DOHH2 (cell line): ENCODE measurements around the gene P4HA2.

Source experiments
- H3F3A ChIP-seq: fragments of 200-600 bp; sonication (generic), shearing (Covaris generic); 2 replicates; pipeline ENCODE4 v1.6.0; 2016; ENCODE audit warnings: antibody characterized with exemption, mild to moderate bottlenecking; ENCODE audit not compliant: control insufficient read depth, insufficient read depth
- H3K27ac ChIP-seq: fragments of 200-600 bp; sonication (generic); 2 replicates; pipeline ENCODE4 v1.5.1; 2014; ENCODE audit warnings: low read depth, mild to moderate bottlenecking, low read length, moderate library complexity
- H3K27me3 ChIP-seq: fragments of 200-600 bp; sonication (generic); 2 replicates; pipeline ENCODE4 v1.6.1; 2014; ENCODE audit warnings: mild to moderate bottlenecking, low read length, mixed read lengths; ENCODE audit not compliant: control insufficient read depth
- H3K36me3 ChIP-seq: fragments of 200-600 bp; sonication (generic); 2 replicates; pipeline ENCODE4 v1.6.1; 2014; ENCODE audit warnings: mild to moderate bottlenecking, low read length, moderate library complexity, mixed read lengths; ENCODE audit not compliant: control insufficient read depth
- H3K4me1 ChIP-seq: fragments of 200-600 bp; sonication (generic); 2 replicates; pipeline ENCODE4 v1.6.1; 2014; ENCODE audit warnings: mild to moderate bottlenecking, low read length, mixed read lengths; ENCODE audit not compliant: control insufficient read depth
- H3K4me2 ChIP-seq: fragments of 200-600 bp; sonication (generic); 2 replicates; pipeline ENCODE4 v1.6.0; 2014; ENCODE audit warnings: mild to moderate bottlenecking, low read length, moderate library complexity
- H3K4me3 ChIP-seq: fragments of 200-600 bp; sonication (generic); 2 replicates; pipeline ENCODE4 v1.5.1; 2014; ENCODE audit warnings: mild to moderate bottlenecking, low read length, mixed read lengths
- H3K79me2 ChIP-seq: fragments of 200-600 bp; sonication (generic); 2 replicates; pipeline ENCODE4 v1.6.1; 2014; ENCODE audit warnings: mild to moderate bottlenecking, low read length, mixed read lengths; ENCODE audit not compliant: control insufficient read depth
- H3K9me2 ChIP-seq: fragments of 200-600 bp; sonication (generic); replicated peaks from 2 replicates; pipeline ENCODE4 v1.6.1; 2014; ENCODE audit warnings: mild to moderate bottlenecking, low read length, mixed read lengths; ENCODE audit not compliant: control insufficient read depth
- H3K9me3 ChIP-seq: fragments of 200-600 bp; sonication (generic); 2 replicates; pipeline ENCODE4 v1.6.1; 2014; ENCODE audit warnings: antibody characterized with exemption, low read length, mixed read lengths; ENCODE audit not compliant: control insufficient read depth, insufficient read depth
- H4K20me1 ChIP-seq: fragments of 200-600 bp; sonication (generic); 2 replicates; pipeline ENCODE4 v1.6.0; 2014; ENCODE audit warnings: low read depth, mild to moderate bottlenecking, antibody characterized with exemption, low read length, moderate library complexity; ENCODE audit not compliant: control insufficient read depth, insufficient read depth
- CTCF ChIP-seq: fragments of 200-600 bp; sonication (generic); IDR thresholded peaks from one replicate; pipeline ENCODE4 v1.5.1; 2014; ENCODE audit warnings: antibody characterized with exemption, mild to moderate bottlenecking, low read depth, low read length; ENCODE audit not compliant: poor library complexity, severe bottlenecking
- EZH2phosphoT487 ChIP-seq: fragments of 200-600 bp; sonication (generic); IDR thresholded peaks from 2 replicates; pipeline ENCODE4 v1.6.1; 2017; ENCODE audit warnings: borderline replicate concordance, mild to moderate bottlenecking, antibody characterized with exemption, low read length, moderate library complexity, mixed read lengths

Gene P4HA2

GRCh38 chr5:132210944-132211343 is 16.7 kb downstream of the P4HA2 start:
- H3K79me2 ChIP-seq = no peaks in the 10 kb centered on the region
- no peaks in the 10 kb centered on the region for H3K36me3 ChIP-seq
- no peak overlapping the region for H3K27ac ChIP-seq
- TF ChIP-seq CTCF (no peak), EZH2phosphoT487 (no peak)
- H3K4me1 ChIP-seq = no peaks in the 10 kb centered on the region
- no peak overlapping the region for H3K4me3 ChIP-seq
- no peaks in the 10 kb centered on the region for H3K9me2 ChIP-seq
- H3K27me3 ChIP-seq = peaks cover 9% of the 10 kb centered on the region
- H3K4me2 ChIP-seq = no peak overlapping the region
- H3F3A ChIP-seq = no peaks in the 10 kb centered on the region
- H3K9me3 ChIP-seq = no peaks in the 10 kb centered on the region
- H4K20me1 ChIP-seq = no peaks in the 10 kb centered on the region

GRCh38 chr5:132209901-132210545 is 17.6 kb downstream of the P4HA2 start:
- Histone ChIP-seq H4K20me1 (no peaks in the 10 kb centered on the region), H3K4me1 (no peaks in the 10 kb centered on the region), H3K9me2 (no peaks in the 10 kb centered on the region), H3K4me2 (no peak overlapping the region), H3F3A (no peaks in the 10 kb centered on the region), H3K36me3 (no peaks in the 10 kb centered on the region), H3K4me3 (no peak overlapping the region), H3K79me2 (no peaks in the 10 kb centered on the region), H3K9me3 (no peaks in the 10 kb centered on the region), H3K27me3 (peaks cover 12% of the 10 kb centered on the region), H3K27ac (no peak overlapping the region)
- TF ChIP-seq EZH2phosphoT487 = no peak
- TF ChIP-seq CTCF = no peak

- H3K4me3 ChIP-seq = no peak overlapping the region
- no peaks in the 10 kb centered on the region for H3K79me2 ChIP-seq
- no peaks in the 10 kb centered on the region for H3K4me1 ChIP-seq
- no peak for TF ChIP-seq EZH2phosphoT487
- peaks cover 12% of the 10 kb centered on the region for H3K27me3 ChIP-seq
- no peak overlapping the region for H3K27ac ChIP-seq
- H3K9me2 ChIP-seq = no peaks in the 10 kb centered on the region
- H3K9me3 ChIP-seq = no peaks in the 10 kb centered on the region
- H3K36me3 ChIP-seq = no peaks in the 10 kb centered on the region
- no peak overlapping the region for H3K4me2 ChIP-seq
- H3F3A ChIP-seq = no peaks in the 10 kb centered on the region
- H4K20me1 ChIP-seq = no peaks in the 10 kb centered on the region
These were observed 18.5 kb downstream of the P4HA2 start for GRCh38 chr5:132209131-132209530.

GRCh38 chr5:132207778-132208177 is 19.9 kb downstream of the P4HA2 start:
- Histone ChIP-seq H3K27ac (no peak overlapping the region), H3K27me3 (peaks cover 16% of the 10 kb centered on the region), H4K20me1 (no peaks in the 10 kb centered on the region), H3K4me1 (no peaks in the 10 kb centered on the region), H3K79me2 (no peaks in the 10 kb centered on the region), H3K4me3 (no peak overlapping the region), H3K9me3 (no peaks in the 10 kb centered on the region), H3F3A (no peaks in the 10 kb centered on the region), H3K4me2 (no peak overlapping the region), H3K36me3 (no peaks in the 10 kb centered on the region), H3K9me2 (no peaks in the 10 kb centered on the region)
- TF ChIP-seq EZH2phosphoT487 = no peak
- TF ChIP-seq CTCF = no peak
